SK-N-SH treated with all-trans-retinoic acid at 6 μM for 48 hours (cell line): ENCODE results near the gene PDE6B.
"Not testable (repeated sequence)": the region's sequence is repeated elsewhere in the genome, so short reads cannot be mapped to it uniquely, and the experiment has no call there.

Experiments used
- ATAC-seq: fragments of 200-7000 bp; cut with Tn5 transposase; 3 replicates; pipeline ENCODE4 v1.9.1; 2020; ENCODE audit warnings: mild to moderate bottlenecking, moderate library complexity
- ARNTL ChIP-seq: fragments of 450-650 bp; formaldehyde crosslinking; IDR thresholded peaks from 2 replicates; pipeline ENCODE4 v1.5.0; 2020; ENCODE audit warnings: low read depth, mild to moderate bottlenecking, moderate library complexity, borderline replicate concordance
- BACH2 ChIP-seq: fragments of 250-450 bp; sonication (Bioruptor Pico); IDR thresholded peaks from 2 replicates; pipeline ENCODE4 v1.9.0; 2021; ENCODE audit warnings: mild to moderate bottlenecking, borderline replicate concordance
- CREB5 ChIP-seq: fragments of 250-450 bp; sonication (Bioruptor Pico); IDR thresholded peaks from 2 replicates; pipeline ENCODE4 v1.5.1; 2020; ENCODE audit warnings: low read depth, mild to moderate bottlenecking, moderate library complexity
- CSDC2 ChIP-seq: fragments of 250-450 bp; sonication (Bioruptor Pico); IDR thresholded peaks from 2 replicates; pipeline ENCODE4 v1.5.0; 2020; ENCODE audit warnings: mild to moderate bottlenecking, moderate library complexity
- CSRNP3 ChIP-seq: fragments of 250-450 bp; sonication (Bioruptor Pico); IDR thresholded peaks from 2 replicates; pipeline ENCODE4 v1.5.1; 2021; ENCODE audit warnings: mild to moderate bottlenecking, moderate library complexity
- ESRRG ChIP-seq: fragments of 250-450 bp; sonication (Bioruptor Pico); IDR thresholded peaks from 2 replicates; pipeline ENCODE4 v1.6.1; 2021; ENCODE audit warnings: mild to moderate bottlenecking
- GLIS3 ChIP-seq: fragments of 250-450 bp; sonication (Bioruptor Pico); IDR thresholded peaks from 2 replicates; pipeline ENCODE4 v1.5.0; 2020; ENCODE audit warnings: mild to moderate bottlenecking, moderate library complexity
- ISL1 ChIP-seq: fragments of 250-450 bp; sonication (Bioruptor Pico); IDR thresholded peaks from 2 replicates; pipeline ENCODE4 v2.1.2; 2022; ENCODE audit warnings: mild to moderate bottlenecking, moderate library complexity
- OSR1 ChIP-seq: fragments of 250-450 bp; sonication (Bioruptor Pico); IDR thresholded peaks from 2 replicates; pipeline ENCODE4 v1.8.0; 2022; ENCODE audit warnings: moderate library complexity, mild to moderate bottlenecking, inconsistent platforms
- PATZ1 ChIP-seq: fragments of 250-450 bp; sonication (Bioruptor Pico); IDR thresholded peaks from 2 replicates; pipeline ENCODE4 v1.8.0; 2020; ENCODE audit warnings: mild to moderate bottlenecking, moderate library complexity, borderline replicate concordance
- POU6F1 ChIP-seq: fragments of 250-450 bp; sonication (Bioruptor Pico); IDR thresholded peaks from 2 replicates; pipeline ENCODE4 v1.8.0; 2021; ENCODE audit warnings: low read depth, mild to moderate bottlenecking, moderate library complexity, borderline replicate concordance
- PPARA ChIP-seq: fragments of 250-450 bp; sonication (Bioruptor Pico); IDR thresholded peaks from 2 replicates; pipeline ENCODE4 v1.5.0; 2020; ENCODE audit warnings: mild to moderate bottlenecking, borderline replicate concordance
- RARB ChIP-seq: fragments of 250-450 bp; sonication (Bioruptor Pico); IDR thresholded peaks from 2 replicates; pipeline ENCODE4 v1.8.0; 2021; ENCODE audit warnings: mild to moderate bottlenecking, moderate library complexity
- TOX ChIP-seq: fragments of 250-450 bp; sonication (Bioruptor Pico); IDR thresholded peaks from 2 replicates; pipeline ENCODE4 v1.8.0; 2021; ENCODE audit warnings: mild to moderate bottlenecking, moderate library complexity, borderline replicate concordance
- TSHZ2 ChIP-seq: fragments of 250-450 bp; sonication (Bioruptor Pico); IDR thresholded peaks from 2 replicates; pipeline ENCODE4 v1.5.0; 2020; ENCODE audit warnings: mild to moderate bottlenecking, moderate library complexity
- ZFP3 ChIP-seq: fragments of 250-450 bp; sonication (Bioruptor Pico); IDR thresholded peaks from 2 replicates; pipeline ENCODE4 v1.5.0; 2020; ENCODE audit warnings: mild to moderate bottlenecking, moderate library complexity
- ZFP30 ChIP-seq: fragments of 450-650 bp; formaldehyde crosslinking; IDR thresholded peaks from 2 replicates; pipeline ENCODE4 v1.5.0; 2022; ENCODE audit warnings: mild to moderate bottlenecking, moderate library complexity
- ZNF565 ChIP-seq: fragments of 450-650 bp; formaldehyde crosslinking; conservative IDR thresholded peaks from 2 replicates; pipeline ENCODE4 v1.5.0; 2020; ENCODE audit warnings: low read depth, mild to moderate bottlenecking, moderate library complexity
- ZNF70 ChIP-seq: fragments of 450-650 bp; formaldehyde crosslinking; IDR thresholded peaks from 2 replicates; pipeline ENCODE4 v1.5.0; 2020; ENCODE audit warnings: mild to moderate bottlenecking, moderate library complexity
- ZNF8 ChIP-seq: fragments of 450-650 bp; formaldehyde crosslinking; IDR thresholded peaks from 2 replicates; pipeline ENCODE4 v1.5.0; 2020; ENCODE audit warnings: mild to moderate bottlenecking, moderate library complexity

PDE6B gene

GRCh38 chr4:588351-588849, 37.0 kb upstream of the PDE6B start:
- no peak for ATAC-seq
- TF ChIP-seq ZFP3 (CRISPR knock-in tag) (no peak), ZFP30 (CRISPR knock-in tag) (no peak), ESRRG (CRISPR knock-in tag) (no peak), PATZ1 (CRISPR knock-in tag) (no peak), ISL1 (no peak), CSDC2 (CRISPR knock-in tag) (no peak), ZNF8 (CRISPR knock-in tag) (no peak), OSR1 (no peak), PPARA (no peak)

- no peak for ATAC-seq
- TF ChIP-seq OSR1 (no peak), ISL1 (no peak), TSHZ2 (CRISPR knock-in tag) (no peak), ARNTL (CRISPR knock-in tag) (no peak), BACH2 (CRISPR knock-in tag) (no peak), ESRRG (CRISPR knock-in tag) (no peak), RARB (CRISPR knock-in tag) (no peak), POU6F1 (no peak), GLIS3 (CRISPR knock-in tag) (no peak), ZFP30 (CRISPR knock-in tag) (no peak), TOX (CRISPR knock-in tag) (no peak), CSRNP3 (CRISPR knock-in tag) (no peak), ZNF8 (CRISPR knock-in tag) (no peak), ZNF565 (CRISPR knock-in tag) (no peak), ZFP3 (CRISPR knock-in tag) (no peak)
- TF ChIP-seq, all 23 proteins: peak for 0
These were observed 36.0 kb upstream of the PDE6B start for GRCh38 chr4:589219-589963.

GRCh38 chr4:590313-590841, 35.0 kb upstream of the PDE6B start:
- no peak for ATAC-seq
- no peak for TF ChIP-seq ESRRG (CRISPR knock-in tag)
- TF ChIP-seq TSHZ2 (CRISPR knock-in tag) = no peak
- no peak for TF ChIP-seq PPARA
- no peak for TF ChIP-seq RARB (CRISPR knock-in tag)
- TF ChIP-seq ZNF8 (CRISPR knock-in tag) = no peak
- no peak for TF ChIP-seq ZNF565 (CRISPR knock-in tag)
- TF ChIP-seq OSR1 = no peak
- no peak for TF ChIP-seq ZNF70
- TF ChIP-seq TOX (CRISPR knock-in tag) = no peak
- no peak for TF ChIP-seq ARNTL (CRISPR knock-in tag)
- TF ChIP-seq BACH2 (CRISPR knock-in tag) = no peak
- no peak for TF ChIP-seq GLIS3 (CRISPR knock-in tag)
- no peak for TF ChIP-seq CREB5
- no peak for TF ChIP-seq ZFP3 (CRISPR knock-in tag)
- no peak for TF ChIP-seq POU6F1
- TF ChIP-seq, all 23 proteins: peak for 0

GRCh38 chr4:592178-592577, 33.2 kb upstream of the PDE6B start:
- not testable (repeated sequence) for ATAC-seq
